GM21381 (cell line): ENCODE data around the gene MRTFB.
"Not testable (repeated sequence)": the region's sequence is repeated elsewhere in the genome, so short reads cannot be mapped to it uniquely, and the experiment has no call there.

ENCODE experiments used
- ATAC-seq: cut with Tn5 transposase; IDR thresholded peaks from one replicate; pipeline ENCODE4 v1.9.1; 2021; ENCODE audit warnings: mild to moderate bottlenecking, moderate library complexity; ENCODE audit not compliant: unreplicated experiment

The MRTFB gene

DNA sequence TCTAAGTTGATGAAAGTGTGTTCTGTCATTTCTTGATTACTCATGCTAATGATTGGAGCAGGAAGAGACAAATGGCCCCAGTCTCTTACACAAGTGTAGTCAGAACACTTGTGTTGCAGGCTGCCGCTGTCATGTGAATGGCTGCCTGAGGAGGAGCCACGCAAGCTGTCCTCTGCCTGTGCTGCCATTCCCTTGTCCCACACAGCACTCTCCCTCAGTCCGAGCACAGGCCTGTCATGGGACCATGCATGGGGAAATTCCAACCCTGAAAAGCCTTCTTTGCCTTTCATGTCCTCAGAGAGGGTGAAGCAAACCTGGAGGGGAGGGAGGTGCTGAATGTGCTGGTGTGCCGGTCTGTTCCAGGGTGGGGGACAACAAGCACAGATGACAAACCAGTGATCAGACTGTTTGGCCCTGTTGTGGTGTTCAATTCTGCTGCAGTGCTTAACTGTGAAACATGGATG lies 109.4 kb downstream of the MRTFB start:
- no peak for ATAC-seq

GRCh38 chr16:14181371-14182050 lies 110.4 kb downstream of the MRTFB start:
- ATAC-seq = no peak

GRCh38 chr16:14182999-14183398 lies 111.9 kb downstream of the MRTFB start:
- ATAC-seq = no peak

DNA sequence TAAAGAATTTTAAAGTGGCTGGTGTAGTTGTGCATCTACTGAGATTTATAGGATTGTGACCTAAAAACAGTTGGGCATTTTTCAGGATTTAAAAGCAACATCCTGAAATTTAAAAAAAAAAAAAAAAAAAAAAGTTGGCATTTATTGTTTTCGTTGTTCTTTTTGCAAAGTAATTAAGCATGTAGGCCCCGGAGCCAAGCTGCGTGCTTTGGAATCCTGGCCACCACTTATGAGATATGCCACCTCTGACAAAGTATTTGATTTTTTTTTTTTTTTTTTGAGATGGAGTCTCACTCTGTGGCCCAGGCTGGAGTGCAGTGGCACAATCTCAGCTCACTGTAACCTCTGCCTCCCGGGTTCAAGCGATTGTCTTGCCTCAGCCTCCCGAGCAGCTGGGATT lies 112.8 kb downstream of the MRTFB start:
- not testable (repeated sequence) for ATAC-seq

DNA sequence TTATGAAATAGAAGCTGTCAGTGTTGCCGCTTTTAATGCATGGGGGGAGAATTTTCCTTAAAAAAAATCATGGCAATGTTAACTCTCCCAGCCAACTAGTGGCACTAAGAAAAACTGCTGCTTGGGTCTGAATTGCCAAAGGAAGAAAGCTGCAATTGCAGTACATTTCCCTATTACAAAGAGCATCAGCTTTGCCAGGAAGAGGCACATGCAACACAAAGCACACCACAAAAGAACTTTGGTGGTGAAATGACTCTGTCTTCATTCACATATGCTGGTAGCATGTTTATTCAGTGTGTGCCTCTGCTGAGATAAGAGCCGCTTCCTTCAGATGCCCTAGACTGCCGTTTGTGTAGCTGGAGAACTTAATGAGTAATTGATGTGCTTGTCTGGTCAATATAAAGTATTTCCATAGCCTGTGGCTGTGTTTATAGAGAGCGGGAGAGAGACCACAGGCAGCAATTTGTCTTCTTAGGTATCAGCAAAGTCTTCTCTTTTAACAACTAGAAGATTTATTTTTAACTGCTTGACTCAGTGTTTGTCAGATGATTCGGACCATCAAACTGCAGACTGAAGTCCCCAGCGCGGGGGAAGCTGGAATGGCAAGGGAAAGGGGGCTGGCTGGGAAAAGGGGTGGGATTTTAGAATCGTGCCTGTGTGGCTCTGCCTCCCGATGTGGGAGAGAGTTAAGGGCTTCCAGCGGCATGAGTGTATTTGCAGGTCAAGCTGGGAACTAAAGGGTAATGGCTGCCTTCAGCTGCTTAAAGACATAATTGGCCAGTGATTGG lies 115.1 kb downstream of the MRTFB start:
- no peak for ATAC-seq

DNA sequence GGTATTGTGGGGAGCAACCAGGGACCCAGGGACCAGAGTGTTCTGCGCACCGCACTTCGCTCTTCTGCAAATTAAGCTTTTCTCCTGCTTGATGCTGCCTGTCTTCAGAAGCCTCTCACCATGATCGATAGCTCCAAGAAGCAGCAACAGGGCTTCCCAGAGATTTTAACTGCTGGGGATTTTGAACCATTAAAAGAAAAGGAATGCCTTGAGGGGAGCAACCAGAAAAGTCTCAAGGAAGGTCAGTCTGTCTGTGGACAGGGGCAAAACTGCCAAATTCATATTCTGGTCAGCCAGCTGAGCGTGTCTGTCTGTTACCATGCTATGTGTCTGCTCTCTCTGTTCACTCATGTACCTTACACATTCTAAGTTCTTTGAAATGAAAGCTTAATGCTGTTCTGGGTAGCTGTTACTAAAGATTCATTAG lies 115.7 kb downstream of the MRTFB start:
- ATAC-seq = no peak

DNA sequence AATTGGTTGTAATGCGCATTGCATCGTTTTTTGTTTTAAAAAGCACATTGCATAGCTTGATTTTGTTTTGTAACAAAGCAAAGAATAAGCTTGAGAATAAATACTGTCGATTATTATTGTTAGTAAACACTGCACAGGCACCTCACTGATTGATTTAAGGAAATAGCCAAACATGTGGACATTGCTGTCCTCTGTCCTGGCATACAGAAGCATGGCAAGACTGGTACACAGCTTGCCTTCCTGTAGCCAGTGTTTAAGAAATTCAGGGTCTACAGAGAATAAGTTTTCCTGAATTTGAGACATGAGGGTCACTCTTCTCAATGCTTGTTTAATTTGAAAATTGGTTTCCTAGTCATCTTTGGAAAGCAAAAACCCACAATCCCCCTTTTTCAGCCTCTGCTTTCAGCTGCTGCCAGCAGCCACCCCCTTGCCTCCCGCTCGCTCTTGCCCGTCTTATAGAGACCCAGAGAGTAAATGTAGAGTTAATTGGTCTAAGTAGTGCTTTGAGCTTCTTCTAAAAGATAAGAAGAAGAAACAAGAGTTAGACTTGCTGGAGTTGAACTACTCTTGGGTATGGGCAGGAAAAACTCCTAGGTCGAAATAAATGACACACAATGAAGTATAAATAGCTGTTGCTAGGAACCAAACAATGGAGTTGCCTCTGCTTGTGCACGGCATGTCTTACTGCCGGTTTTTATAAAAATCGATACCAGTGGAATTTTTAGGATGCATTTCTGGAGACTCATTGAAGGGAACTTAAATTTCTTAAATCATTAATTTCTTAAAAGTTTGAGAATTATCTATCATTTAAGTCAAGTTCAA lies 116.6 kb downstream of the MRTFB start:
- no peak for ATAC-seq

- ATAC-seq = peak; percentile 95
These were observed 122.3 kb downstream of the MRTFB start for GRCh38 chr16:14193316-14193871.

DNA sequence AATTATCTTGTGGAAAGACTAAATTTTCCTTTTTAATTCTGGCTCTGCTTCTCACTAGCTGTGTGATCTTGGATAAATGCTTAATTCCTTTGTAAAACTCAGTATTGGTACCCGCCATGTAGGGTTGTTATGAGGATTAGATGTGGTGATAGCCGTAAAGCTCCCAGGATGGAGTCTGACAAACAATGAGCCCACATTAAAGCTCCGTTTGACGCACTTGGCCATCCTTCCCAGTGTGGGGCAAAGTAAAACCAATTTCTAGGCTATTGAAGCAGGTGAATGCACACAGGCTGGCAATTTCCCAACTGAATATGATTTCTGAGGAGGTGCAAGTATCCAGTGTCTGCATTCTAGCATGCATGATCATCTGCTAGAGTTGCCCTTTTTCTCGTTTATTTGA lies 123.6 kb downstream of the MRTFB start:
- no peak for ATAC-seq

- ATAC-seq = no peak
These were observed 124.9 kb downstream of the MRTFB start for GRCh38 chr16:14196011-14196410.

DNA sequence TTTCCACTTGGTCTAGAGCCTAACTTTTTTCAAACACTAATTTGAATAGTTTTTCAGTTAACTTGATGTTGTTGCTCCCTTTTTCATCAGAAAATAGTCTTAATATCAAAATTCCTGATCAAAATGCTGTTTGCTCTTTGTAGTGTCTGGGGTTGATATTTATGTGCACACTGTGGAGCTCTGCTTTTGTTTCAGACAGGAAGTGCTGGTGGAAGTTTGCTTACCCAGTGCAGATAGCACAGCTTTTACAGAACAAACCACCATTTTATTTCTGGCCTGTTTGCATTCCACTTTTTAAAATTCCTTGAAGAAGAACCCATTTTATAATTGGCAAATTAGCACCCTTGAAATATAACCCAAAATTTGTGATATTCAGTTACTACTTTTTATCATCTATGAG lies 125.4 kb downstream of the MRTFB start:
- no peak for ATAC-seq

- no peak for ATAC-seq
These were observed 126.9 kb downstream of the MRTFB start for GRCh38 chr16:14198012-14198411.

GRCh38 chr16:14198572-14198971 lies 127.5 kb downstream of the MRTFB start:
- ATAC-seq = no peak

GRCh38 chr16:14199199-14199598 lies 128.1 kb downstream of the MRTFB start:
- ATAC-seq = no peak

DNA sequence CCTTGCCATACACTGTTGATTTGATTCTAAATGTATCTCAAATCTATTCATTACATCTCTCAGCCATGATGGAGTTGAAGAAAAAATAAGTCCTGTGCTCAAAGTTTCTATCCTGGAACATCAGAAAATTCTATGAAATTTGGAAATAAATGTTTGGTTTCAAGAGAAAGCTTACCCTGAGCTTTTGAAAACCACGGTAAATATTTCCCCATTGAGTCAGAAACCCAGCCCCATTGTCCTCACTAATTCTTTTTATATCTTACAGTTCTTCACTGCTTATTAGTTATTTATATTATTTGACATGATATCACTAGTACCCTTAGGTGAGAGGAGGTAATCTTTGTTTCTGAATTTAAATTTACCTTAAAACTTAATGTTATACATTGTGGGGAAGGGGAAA lies 128.5 kb downstream of the MRTFB start:
- no peak for ATAC-seq

DNA sequence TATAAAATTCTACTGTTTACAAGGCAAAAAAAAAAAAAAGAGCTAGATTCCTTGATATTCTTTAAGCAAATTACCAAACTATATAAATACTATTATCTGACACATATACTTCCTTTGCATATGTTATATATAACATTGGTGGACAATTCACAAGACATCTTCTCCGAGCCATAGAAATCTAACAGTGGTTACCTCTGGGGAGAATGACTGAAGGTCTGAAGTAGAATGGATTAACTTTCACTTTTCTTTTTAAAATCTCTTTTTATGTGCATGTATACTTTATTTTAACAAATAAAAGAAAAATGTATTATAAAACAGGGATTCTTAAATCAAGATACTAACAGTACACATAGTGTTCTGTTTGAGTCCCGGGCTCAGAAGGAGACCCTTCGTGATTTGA lies 131.0 kb downstream of the MRTFB start:
- ATAC-seq = no peak

DNA sequence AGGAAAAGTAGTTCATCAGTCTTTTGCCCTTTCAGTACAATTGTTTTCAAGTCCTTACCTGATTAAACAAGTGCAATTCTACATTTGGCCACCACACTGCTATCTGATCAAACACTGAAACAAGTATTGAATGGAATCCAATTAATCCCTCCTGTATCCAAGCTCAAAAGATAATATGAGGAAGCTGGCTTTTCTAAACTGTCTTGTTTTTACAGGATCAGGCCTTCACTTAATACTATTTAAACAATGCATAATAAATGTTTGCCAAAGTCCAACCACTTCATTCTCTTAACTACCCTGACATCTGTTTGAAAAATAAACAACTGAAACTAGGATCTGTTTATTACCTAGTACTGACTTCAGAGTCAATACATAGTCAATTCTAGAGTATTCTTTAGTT lies 131.6 kb downstream of the MRTFB start:
- ATAC-seq = no peak

DNA sequence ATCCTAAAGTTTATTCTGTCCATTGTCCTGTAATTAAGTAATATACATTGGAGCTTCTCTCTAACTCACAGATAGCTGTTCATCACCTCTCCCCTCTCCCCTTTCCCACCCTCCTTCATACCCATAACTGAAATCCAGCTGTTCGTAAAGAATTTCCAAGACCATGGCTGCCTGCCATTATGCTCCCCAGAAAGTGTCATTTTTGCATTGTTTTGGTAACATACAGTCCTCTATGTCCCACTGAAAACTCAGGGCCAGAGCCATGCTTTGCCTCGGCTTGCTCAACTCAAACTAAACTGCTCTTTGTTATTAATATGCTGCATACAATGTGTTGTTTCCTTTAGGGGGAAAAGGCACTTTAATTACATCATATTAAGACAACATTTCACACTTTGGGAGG lies 132.0 kb downstream of the MRTFB start:
- ATAC-seq = no peak

DNA sequence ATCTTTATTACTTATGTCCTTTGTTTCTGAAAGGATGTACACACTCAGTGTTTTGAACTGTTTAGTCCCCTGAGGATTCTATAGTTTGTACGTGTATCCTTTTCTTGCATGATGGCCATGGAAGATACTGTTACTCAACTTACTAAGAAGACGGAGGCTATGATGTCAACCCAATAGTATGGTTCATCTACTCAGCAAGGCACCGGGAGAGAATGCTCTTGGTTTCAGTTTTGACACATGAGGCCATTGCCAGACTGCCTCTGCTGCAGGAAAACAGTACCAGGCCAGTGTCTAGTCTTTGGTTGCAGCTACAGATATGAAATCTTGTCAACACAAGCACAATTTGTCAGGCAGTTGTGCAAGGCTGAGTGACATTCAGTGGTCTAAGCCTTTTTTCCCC lies 134.5 kb downstream of the MRTFB start:
- ATAC-seq = no peak

- ATAC-seq = no peak
These were observed 140.9 kb downstream of the MRTFB start for GRCh38 chr16:14211856-14212543.

- ATAC-seq = no peak
These were observed 144.8 kb downstream of the MRTFB start for GRCh38 chr16:14215941-14216340.
